AG04449 (cell line): ENCODE measurements around the gene DGKB.

Experiments
- CTCF ChIA-PET: fragments of 350-600 bp; formaldehyde crosslinking; extraction: SDS; loops from one replicate; lab custom pipeline; 2021; ENCODE audit warnings: antibody characterized with exemption; lab: Yijun Ruan, JAX
- POLR2A ChIA-PET: fragments of 400-600, 350-600 bp; formaldehyde crosslinking; extraction: SDS; loops from one replicate; lab custom pipeline; 2020; ENCODE audit warnings: antibody characterized with exemption, inconsistent platforms; lab: Yijun Ruan, JAX
- DNase-seq: peaks from one replicate; pipeline ENCODE4 v3.0.0-alpha.2; 2010; ENCODE audit warnings: low read depth, low spot score
- H3K4me3 ChIP-seq: 2 replicates; pipeline ENCODE4 v1.5.1; 2011; ENCODE audit warnings: low read depth, mild to moderate bottlenecking, control low read depth, low read length
- TF ChIP-seq, protein P1 (sequence below): IDR thresholded peaks from one replicate; pipeline ENCODE4 v1.5.1; 2011; ENCODE audit warnings: mild to moderate bottlenecking, moderate library complexity, low read length, control low read depth, inconsistent platforms; ENCODE audit not compliant: insufficient read depth; ENCODE audit errors: missing control alignments

Gene DGKB

DNA sequence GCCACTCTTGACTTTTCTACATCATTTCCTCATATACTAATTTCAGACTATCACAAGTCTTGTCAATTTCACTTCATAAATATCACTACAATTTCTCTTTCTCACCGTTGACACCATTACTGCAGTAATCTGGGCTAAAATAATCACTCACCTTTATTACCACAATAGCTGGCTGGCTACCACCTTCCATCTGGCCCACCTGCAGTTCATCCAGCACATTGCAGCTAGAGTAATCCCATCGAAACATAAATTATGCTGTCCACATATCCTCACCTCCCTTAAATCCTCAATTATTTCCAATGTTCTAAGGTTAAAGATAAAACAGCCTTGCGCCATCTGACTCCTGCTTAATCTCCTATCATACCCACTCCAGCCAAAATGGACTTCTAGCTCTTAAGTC lies 16.0 kb downstream of the DGKB start:
- no peak overlapping the region for H3K4me3 ChIP-seq
- DNase-seq: no peak
- ChIA-PET POLR2A (no interaction called here), CTCF (no interaction called here)
- TF ChIP-seq, protein P1, sequence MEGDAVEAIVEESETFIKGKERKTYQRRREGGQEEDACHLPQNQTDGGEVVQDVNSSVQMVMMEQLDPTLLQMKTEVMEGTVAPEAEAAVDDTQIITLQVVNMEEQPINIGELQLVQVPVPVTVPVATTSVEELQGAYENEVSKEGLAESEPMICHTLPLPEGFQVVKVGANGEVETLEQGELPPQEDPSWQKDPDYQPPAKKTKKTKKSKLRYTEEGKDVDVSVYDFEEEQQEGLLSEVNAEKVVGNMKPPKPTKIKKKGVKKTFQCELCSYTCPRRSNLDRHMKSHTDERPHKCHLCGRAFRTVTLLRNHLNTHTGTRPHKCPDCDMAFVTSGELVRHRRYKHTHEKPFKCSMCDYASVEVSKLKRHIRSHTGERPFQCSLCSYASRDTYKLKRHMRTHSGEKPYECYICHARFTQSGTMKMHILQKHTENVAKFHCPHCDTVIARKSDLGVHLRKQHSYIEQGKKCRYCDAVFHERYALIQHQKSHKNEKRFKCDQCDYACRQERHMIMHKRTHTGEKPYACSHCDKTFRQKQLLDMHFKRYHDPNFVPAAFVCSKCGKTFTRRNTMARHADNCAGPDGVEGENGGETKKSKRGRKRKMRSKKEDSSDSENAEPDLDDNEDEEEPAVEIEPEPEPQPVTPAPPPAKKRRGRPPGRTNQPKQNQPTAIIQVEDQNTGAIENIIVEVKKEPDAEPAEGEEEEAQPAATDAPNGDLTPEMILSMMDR: no peak

- POLR2A ChIA-PET: no interaction called here
- no peak overlapping the region for H3K4me3 ChIP-seq
- DNase-seq: no peak
- CTCF ChIA-PET: no interaction called here
- TF ChIP-seq, protein P1: no peak
Measured at GRCh38 chr7:14875941-14876587, 26.5 kb downstream of the DGKB start.

DNA sequence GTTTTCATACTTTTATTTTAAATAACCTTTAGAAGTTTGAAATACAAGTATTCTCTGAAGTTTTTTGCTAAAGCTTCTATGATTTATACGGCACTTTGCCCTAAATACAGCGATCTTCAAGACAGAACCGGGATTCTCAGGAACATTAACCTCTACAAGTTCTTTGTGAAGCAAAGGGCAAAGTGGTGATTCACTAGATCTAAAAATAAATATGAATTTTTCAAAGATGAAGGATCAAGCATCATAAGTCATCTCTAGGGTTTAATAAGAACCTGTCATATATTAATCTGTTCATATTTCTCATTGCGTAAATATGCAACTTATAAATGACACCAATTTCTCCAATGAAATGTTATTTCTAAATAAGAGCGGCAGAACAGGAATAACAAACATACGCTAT lies 30.7 kb downstream of the DGKB start:
- DNase-seq: no peak
- ChIA-PET POLR2A (no interaction called here), CTCF (no interaction called here)
- TF ChIP-seq, protein P1: no peak
- no peak overlapping the region for H3K4me3 ChIP-seq

GRCh38 chr7:14870394-14870793 lies 32.2 kb downstream of the DGKB start:
- H3K4me3 ChIP-seq: no peak overlapping the region
- DNase-seq: no peak
- ChIA-PET CTCF (no interaction called here), POLR2A (no interaction called here)
- TF ChIP-seq, protein P1: no peak

DNA sequence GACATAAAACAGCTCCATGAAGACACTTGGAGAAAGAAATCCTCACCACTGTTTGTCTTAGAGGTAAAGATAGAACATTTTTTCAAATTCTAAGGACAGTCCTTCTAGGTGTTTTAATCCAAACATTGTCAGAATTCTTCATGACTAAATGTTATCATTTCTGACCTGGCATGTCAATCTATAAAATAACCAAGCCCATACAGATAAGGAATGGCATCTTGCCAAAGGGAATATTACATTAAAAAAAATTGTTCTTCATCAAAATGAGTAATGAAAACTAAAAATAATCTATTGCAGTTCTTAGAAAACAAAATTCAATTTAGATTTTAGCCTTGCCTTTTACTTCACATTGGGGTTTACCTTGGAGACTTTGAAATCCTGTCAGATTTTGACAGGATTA lies 33.6 kb downstream of the DGKB start:
- H3K4me3 ChIP-seq: no peak overlapping the region
- POLR2A ChIA-PET: no interaction called here
- CTCF ChIA-PET: no interaction called here
- DNase-seq: no peak
- TF ChIP-seq, protein P1: no peak

- H3K4me3 ChIP-seq: no peak overlapping the region
- DNase-seq: no peak
- POLR2A ChIA-PET: no interaction called here
- TF ChIP-seq, protein P1: no peak
- CTCF ChIA-PET: no interaction called here
Measured at GRCh38 chr7:14861456-14861855, 41.1 kb downstream of the DGKB start.
